ENCODE data around the gene ITGB1.
"Not testable (repeated sequence)": the region's sequence is repeated elsewhere in the genome, so short reads cannot be mapped to it uniquely, and the experiment has no call there.

ITGB1 gene

GRCh38 chr10:32958085-32959005, at the start of gene ITGB1:
ITGB1 (minus strand) TSS chr10:32958230; CDS start chr10:32935558, 22,672 bp downstream.
- peak; percentile 91 to 92 for DNase-seq

DNA sequence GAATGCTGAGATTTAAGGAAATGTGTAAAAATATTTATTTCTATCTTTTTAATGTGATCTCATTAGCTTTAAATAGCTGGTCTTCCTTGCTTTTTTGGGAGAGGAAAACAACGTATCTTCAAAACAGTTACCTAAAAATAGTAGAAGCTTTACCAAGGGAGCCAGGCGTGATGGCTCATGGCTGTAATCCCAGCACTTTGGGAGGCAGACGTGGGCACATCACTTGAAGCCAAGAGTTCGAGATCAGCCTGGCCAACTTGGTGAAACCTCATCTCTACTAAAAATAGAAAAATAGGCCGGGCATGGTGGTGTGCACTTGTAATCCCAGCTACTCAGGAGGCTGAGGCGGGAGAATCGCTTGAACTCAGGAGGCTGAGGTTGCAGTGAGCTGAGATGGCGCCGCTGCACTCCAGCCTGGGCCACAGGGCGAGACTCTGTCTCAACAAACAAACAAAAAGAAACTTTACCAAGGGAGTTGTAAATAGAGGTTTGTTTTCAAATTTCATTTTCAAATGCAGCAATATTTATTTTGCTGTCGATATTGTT, 48.4 kb upstream of the ITGB1 start:
- DNase-seq: no peak

- DNase-seq: peak; percentile 88 to 95
Measured at GRCh38 chr10:33005322-33006301, 47.6 kb upstream of the ITGB1 start.

DNA sequence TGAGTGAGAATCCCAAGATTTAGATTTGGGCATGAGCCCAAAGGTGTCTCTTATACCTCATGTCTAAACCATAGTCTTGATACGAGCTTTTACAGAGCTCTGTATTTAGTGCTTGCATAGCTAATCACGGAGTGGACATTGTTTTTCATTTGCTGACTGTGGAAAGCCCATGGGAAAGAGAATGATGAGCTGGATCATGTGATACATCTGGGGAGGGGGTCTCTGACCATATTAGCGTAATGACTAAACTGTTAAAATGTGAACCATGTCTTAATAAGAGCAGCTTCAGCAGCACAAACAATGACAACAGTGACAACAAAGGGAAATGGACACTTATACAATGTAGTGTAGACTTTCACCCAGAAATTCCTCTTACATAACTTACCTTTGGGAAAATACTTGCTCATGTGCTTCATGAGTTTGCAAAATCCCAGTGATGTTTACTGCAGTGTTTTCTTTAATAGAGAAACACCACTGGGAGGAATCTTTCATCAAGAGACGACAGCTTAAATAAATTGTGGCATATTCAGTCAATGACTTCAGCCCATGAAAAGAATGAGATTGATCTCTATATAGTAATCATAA, 44.0 kb upstream of the ITGB1 start:
- DNase-seq: peak in 1 of 2 donors; percentile 66

- not testable (repeated sequence) for DNase-seq
Measured at GRCh38 chr10:32998060-32998581, 40.1 kb upstream of the ITGB1 start.

- DNase-seq: no peak
Measured at GRCh38 chr10:32995751-32996150, 37.7 kb upstream of the ITGB1 start.

DNA sequence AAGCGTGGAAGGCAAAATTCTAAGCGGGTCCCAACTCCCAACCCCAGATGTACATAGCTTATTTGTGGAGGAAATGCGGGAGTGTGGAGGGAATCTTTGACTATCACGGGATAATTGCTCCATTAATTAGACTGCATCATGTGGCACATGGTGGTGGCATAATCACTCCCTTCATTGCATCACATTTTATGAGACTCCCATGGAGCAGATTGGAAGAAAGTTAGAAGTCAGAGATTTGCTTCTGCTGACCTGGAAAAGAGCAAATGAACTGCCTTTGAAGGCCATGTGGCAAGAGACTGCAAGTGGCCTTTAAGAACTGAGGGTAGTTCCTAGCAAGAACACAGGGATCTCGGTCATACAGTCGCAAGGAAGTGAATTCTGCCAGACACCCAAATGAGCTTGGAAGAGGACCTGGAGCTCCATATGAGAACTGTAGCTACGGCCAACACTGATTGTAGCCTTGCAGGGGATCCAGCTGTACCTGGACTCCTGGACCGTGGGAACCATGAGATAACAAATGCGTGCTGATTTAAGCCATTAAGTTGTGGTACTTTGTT, 37.1 kb upstream of the ITGB1 start:
- no peak for DNase-seq

DNA sequence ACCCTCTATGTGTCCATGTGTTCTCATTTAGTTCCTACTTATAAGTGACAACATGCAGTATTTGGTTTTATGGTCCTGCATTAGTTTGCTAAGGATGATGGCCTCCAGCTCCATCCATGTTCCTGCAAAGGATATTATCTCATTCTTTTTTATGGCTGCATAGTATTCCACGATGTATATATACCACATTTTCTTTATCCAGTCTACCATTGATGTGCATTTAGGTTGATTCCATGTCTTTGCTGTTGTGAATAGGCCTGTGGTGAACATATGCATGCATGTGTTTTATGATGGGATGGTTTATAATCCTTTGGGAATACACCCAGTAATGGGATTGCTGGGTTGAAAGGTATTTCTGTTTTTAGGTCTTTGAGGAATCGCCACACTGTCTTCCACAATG, 36.6 kb upstream of the ITGB1 start:
- DNase-seq: not testable (repeated sequence)

DNA sequence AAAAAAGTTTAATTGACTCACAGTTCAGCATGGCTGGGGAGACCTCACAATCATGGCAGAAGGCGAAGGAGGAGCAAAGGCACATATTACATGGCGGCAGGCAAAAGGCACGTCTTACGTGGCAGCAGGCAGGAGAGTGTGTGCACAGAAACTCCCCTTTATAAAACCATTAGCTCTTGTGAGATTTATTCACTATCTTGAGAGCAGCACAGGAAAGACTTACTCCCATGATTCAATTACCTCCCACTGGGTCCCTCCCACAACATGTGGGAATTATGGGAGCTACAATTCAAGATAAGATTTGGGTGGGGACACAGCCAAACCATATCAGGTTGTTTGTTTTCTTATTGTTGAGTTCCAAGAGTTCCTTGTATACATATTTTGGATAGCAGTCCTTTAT, 34.3 kb upstream of the ITGB1 start:
- not testable (repeated sequence) for DNase-seq

- no peak for DNase-seq
Measured at GRCh38 chr10:32990811-32991210, 32.8 kb upstream of the ITGB1 start.

GRCh38 chr10:32988604-32989003, 30.6 kb upstream of the ITGB1 start:
- DNase-seq: no peak

GRCh38 chr10:32987172-32987571, 29.1 kb upstream of the ITGB1 start:
- no peak for DNase-seq

DNA sequence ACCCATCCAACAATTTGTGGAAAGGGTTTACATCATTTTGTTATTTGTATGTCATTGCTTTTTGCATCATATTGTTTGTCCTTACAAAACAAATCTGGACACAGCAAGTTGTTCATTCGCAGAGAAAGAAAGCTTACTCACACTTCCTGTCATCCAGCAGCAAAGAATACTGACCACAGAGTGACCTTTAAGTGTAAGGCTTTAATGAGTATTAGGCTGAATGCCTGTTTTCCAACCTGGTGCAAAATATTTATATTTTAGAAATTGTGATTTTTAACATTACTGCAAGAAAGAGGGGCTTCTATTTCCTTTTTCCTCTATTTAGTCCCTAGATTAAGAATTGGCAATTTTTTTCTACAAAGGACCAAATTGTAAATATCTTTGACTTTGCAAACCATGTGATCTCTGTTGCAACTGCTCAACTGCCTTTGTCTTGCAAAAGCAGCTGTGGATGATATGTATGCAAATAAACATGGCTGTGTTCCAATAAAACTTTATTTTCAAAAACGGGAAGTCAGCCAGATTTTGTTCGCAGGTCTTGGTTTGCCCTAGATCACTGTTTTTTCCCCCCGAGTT, 27.8 kb upstream of the ITGB1 start:
- peak; percentile 87 to 91 for DNase-seq

- DNase-seq: no peak
Measured at GRCh38 chr10:32985341-32985764, 27.3 kb upstream of the ITGB1 start.

DNA sequence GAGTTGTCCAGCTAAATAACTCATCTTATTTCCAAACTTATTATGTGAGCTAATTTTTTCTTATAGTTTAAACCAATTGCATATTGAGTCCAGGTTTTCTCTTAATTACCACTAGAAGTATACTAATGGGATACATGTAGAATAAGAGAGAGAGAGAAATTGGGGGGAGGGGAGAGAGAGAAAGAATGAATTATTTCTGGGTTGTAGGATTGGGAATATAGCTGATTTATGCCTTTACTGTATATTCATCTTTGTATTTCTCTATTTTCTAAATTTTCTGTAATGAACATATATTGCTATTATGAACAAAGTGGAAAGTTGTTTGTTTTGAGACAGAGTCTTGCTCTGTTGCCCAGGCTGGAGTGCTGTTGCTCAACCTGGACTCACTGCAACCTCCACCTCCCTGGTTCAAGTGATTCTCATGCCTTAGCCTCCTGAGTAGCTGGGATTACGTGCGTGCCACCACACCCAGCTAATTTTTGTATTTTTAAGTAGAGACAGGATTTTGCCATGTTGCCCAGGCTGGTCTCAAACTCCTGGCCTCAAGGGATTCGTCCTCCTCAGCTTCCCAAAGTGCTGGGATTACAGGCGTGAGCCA, 26.1 kb upstream of the ITGB1 start:
- DNase-seq: no peak

GRCh38 chr10:32982911-32983909, 25.2 kb upstream of the ITGB1 start:
- peak; percentile 41 to 70 for DNase-seq

- no peak for DNase-seq
Measured at GRCh38 chr10:32982293-32982709, 24.3 kb upstream of the ITGB1 start.

DNA sequence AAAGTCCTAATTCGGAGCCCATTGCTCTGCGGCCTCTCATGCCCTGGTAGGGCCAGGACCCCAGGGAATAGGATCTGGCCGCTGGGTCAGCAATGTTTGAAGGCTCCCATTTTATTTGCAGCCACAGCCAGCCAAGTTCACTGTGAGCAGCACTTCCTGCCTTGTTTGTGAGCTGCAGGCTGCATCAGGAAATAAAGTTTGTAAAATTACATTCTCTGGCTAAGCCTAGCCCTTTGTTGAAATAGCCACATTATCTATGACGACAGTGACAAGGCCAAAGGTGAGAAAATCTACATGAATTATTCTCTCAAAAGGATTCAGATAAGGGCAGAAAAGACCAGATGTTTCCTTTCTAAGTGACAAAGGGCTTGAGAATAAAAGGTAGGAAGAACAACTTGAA, 23.7 kb upstream of the ITGB1 start:
- DNase-seq: no peak

DNA sequence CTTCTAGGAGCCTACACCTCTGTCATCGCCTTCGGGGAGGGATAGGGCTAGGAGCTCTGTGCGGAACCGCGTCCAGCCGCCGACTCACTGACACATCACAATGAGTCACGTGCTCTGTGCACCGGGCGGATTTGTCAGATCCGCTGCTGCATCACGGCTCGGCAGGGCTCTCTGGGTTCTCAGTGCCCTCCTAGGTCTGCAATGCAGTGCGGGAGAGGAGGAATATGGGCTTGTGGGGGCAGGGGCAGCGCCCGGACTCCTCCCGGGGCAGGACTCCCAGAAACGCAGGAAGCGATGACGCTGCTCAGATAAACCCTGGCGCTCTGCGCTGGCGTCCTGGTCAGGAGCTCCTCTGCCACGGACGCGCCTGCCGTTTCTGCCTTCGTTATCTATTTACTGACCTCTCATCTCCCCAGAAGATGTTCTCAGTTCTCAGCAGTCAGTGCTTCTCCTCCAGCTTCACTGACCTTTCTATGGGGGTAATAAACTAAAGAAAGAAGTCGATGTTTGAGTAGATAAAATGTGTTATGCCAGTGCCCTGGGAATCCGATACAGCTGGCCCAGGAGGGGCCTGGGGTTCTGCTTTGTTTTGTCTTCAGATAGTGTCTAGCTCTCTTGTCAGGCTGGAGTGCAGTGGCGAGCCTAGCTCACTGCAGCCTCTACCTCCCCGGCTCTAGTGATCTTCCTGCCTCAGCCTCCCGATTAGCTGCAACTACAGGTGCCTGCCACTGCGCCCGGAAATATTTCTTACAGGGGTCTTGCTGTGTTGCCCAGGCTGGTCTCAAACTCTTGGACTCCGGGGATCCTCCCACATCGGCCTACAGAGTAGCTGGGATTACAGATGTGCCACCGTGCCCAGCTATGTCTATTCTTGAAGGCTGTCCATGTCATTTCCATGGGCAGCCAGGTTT, 22.8 kb upstream of the ITGB1 start:
- DNase-seq: peak; percentile 80 to 81
